Activated CD8-positive, alpha-beta memory T cell treated with anti-CD3 and anti-CD28 coated beads, Interleukin-2, amount 50 U/mL, for 48 hours (primary cell): Measurements from ENCODE around the gene IFI27L1.
"Not testable (repeated sequence)": the region's sequence is repeated elsewhere in the genome, so short reads cannot be mapped to it uniquely, and the experiment has no call there.

ENCODE experiments used
- DNase-seq: peaks from one replicate; pipeline ENCODE4 v3.0.0-alpha.2; 2020

The IFI27L1 gene

GRCh38 chr14:94048691-94049624 lies 32.2 kb upstream of the IFI27L1 start:
- peak; percentile 37 for DNase-seq

- DNase-seq: peak; percentile 18
Observed at GRCh38 chr14:94049625-94050023, 31.5 kb upstream of the IFI27L1 start.

GRCh38 chr14:94050231-94050880 lies 30.8 kb upstream of the IFI27L1 start:
- peak; percentile 46 for DNase-seq

- peak; percentile 42 for DNase-seq
Observed at GRCh38 chr14:94051115-94051514, 30.0 kb upstream of the IFI27L1 start.

- DNase-seq: peak; percentile 47
Observed at GRCh38 chr14:94051779-94052178, 29.3 kb upstream of the IFI27L1 start.

GRCh38 chr14:94052199-94052598 lies 28.9 kb upstream of the IFI27L1 start:
- no peak for DNase-seq

GRCh38 chr14:94052662-94053061 lies 28.4 kb upstream of the IFI27L1 start:
- DNase-seq: peak; percentile 45

GRCh38 chr14:94054401-94054800 lies 26.7 kb upstream of the IFI27L1 start:
- peak; percentile 25 for DNase-seq

- peak; percentile 47 for DNase-seq
Observed at GRCh38 chr14:94054936-94055335, 26.2 kb upstream of the IFI27L1 start.

GRCh38 chr14:94056579-94057308 lies 24.4 kb upstream of the IFI27L1 start:
- peak; percentile 49 for DNase-seq

- no peak for DNase-seq
Observed at GRCh38 chr14:94058128-94058673, 22.9 kb upstream of the IFI27L1 start.

- DNase-seq: no peak
Observed at GRCh38 chr14:94058674-94059138, 22.4 kb upstream of the IFI27L1 start.

- no peak for DNase-seq
Observed at GRCh38 chr14:94059998-94060397, 21.1 kb upstream of the IFI27L1 start.

- no peak for DNase-seq
Observed at GRCh38 chr14:94062344-94062940, 18.7 kb upstream of the IFI27L1 start.

GRCh38 chr14:94066089-94066676 lies 14.9 kb upstream of the IFI27L1 start:
- DNase-seq: no peak

- not testable (repeated sequence) for DNase-seq
Observed at GRCh38 chr14:94072076-94072475, 9.0 kb upstream of the IFI27L1 start.

- DNase-seq: no peak
Observed at GRCh38 chr14:94074534-94074933, 6.6 kb upstream of the IFI27L1 start.

GRCh38 chr14:94075008-94075407 lies 6.1 kb upstream of the IFI27L1 start:
- no peak for DNase-seq

- DNase-seq: no peak
Observed at GRCh38 chr14:94077111-94077821, 3.8 kb upstream of the IFI27L1 start.

- no peak for DNase-seq
Observed at GRCh38 chr14:94077823-94078222, 3.3 kb upstream of the IFI27L1 start.

- DNase-seq: no peak
Observed at GRCh38 chr14:94079891-94080620, 1.1 kb upstream of the IFI27L1 start.
